HG02588 (cell line): ENCODE data around the gene SPOCK2.
"Not testable (repeated sequence)": the region's sequence is repeated elsewhere in the genome, so short reads cannot be mapped to it uniquely, and the experiment has no call there.

ENCODE experiments used
- ATAC-seq: cut with Tn5 transposase; IDR thresholded peaks from one replicate; pipeline ENCODE4 v1.9.1; 2021; ENCODE audit warnings: mild to moderate bottlenecking, moderate library complexity; ENCODE audit not compliant: unreplicated experiment

The SPOCK2 gene

DNA sequence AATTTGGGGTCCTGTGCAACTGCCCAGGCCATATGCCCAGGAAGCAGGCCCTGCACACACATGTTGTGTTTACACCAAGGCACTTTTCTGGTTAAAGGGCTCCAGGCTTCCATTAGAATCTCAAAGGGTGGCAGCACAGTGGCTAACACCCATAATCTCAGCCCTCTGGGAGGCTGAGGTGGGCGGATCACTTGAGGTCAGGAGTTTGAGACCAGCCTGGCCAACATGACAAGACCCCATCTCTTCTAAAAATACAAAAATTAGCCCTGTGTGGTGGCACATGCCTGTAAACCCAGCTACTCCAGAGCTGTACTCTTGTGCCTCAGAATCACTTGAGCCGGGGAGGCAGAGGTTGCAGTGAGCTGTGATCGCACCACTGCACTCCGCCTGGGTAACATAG, 53.6 kb downstream of the SPOCK2 start:
- no peak for ATAC-seq

DNA sequence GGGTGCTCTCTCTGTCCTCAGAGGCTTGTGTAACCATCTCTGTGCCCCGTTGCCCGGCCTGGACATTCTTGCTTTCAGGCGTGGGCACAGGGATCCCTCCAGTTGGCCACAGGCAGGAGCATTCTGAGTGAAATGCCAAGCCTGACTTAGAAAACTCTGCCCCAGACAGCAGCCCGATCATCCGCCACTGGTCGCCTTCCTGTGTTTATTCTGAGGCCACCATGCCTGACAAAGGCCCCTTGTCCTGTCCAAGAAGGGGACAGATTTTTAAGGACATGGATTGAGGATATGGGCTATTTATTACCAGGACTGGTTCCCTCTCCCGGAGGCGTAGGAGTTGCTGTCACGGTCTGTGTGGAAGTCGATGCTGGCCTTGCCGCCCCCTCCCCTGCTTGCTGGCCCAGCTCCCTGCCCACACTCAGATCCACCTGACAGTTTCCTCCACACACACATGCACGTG, 54.3 kb downstream of the SPOCK2 start:
- no peak for ATAC-seq

DNA sequence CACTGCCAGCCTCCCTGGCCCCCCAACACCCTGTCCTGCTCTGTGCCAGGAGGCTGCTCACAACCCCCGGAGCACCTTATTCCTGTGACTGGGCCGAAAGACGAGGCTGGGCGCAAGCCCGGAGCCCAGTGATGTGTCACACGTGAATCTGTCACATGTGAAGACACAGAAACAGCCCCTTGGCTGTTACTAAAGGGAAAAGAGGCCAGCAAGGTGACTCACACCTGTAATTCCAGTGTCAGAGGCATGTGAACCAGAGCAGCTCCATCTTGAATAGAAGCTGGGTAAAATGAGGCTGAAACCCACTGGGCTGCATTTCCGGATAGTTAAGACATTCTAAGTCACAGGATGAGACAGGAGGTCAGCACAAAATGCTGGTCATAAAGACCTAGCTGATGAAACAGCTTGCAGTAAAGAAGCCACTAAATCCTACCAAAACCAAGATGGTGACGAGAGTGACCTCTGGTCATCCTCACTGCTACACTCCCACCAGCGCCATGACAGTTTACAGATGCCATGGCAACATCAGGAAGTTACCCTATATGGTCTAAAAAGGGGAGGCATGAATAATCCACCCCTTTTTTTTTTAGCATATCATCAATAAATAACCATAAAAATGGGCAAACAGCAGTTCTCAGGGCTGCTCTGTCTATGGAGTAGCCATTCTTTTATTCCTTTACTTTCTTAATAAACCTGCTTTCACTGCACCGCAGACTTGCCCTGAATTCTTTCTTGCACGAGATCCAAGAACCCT, 55.8 kb downstream of the SPOCK2 start:
- ATAC-seq = not testable (repeated sequence)

DNA sequence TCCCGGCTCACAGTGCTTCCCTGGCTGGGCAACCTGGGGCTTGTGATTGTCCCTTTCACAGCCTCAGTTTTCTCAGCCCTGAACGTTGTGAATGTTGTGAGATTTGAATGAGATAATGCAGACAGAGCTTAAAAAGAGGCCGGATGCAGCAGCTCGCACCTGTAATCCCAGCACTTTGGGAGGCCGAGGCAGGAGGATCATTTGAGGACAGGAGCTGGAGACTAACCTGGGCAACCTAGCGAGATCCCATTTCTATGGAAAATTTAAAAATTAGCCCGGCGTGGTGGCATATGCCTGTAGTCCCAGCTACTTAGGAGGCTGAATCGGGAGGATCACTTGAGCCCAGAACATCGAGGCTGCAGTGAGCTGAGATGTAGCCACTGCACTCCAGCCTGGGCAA, 56.6 kb downstream of the SPOCK2 start:
- ATAC-seq = no peak

DNA sequence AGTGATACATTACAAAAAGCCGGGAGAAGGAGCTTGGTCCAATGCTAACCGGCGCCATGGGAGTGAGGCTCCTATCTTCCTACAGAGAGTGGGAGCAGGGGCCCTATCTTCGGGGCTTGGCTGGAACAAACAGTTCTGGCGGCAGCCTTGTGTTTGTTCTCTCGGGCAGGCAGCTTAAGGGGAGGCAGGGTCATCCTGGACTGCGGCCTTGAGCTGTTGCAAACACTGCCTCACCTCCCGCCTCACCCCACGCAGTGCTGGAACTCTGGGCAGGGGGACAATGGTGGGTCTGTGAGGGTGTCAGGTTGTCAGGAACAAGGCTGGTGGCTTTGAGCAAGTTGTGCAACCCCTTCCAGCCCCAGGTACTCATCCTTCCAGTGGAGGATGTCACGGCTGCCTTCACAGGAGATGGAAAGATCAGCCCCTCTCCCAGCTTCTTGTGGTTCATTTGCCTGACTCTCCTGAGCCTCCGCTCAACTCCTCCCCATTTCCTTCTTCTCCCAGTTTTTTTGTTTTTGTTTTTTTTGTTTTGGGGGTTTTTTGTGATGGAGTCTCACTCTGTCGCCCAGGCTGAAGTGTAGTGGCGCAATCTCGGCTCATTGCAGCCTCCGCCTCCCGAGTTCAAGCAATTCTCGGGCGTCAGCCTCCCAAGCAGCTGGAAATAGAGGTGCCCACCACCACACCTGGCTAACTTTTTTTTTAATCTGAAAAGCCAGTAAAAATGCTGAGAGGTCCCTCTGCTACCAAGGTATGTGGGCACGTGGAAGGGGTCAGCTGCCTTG, 57.4 kb downstream of the SPOCK2 start:
- ATAC-seq = no peak

DNA sequence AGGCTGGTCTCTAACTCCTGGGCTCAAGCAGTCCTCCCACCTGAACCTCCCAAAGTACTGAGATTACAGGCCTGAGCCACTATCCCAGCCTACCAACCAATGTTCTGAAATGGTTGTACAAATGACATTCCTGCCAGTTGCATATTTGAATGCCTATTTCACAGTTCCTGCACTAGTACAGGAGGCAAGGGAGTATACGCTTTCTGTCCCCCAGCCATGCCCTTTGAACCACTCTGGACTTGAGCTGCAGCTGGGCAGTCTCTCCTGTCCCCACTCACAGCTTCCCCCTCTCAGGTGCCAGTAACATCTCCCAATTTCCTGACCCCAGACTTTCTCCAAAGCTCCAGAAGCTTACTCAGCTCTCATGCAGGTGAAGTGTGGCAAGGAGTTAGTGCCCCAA, 58.9 kb downstream of the SPOCK2 start:
- ATAC-seq = no peak

DNA sequence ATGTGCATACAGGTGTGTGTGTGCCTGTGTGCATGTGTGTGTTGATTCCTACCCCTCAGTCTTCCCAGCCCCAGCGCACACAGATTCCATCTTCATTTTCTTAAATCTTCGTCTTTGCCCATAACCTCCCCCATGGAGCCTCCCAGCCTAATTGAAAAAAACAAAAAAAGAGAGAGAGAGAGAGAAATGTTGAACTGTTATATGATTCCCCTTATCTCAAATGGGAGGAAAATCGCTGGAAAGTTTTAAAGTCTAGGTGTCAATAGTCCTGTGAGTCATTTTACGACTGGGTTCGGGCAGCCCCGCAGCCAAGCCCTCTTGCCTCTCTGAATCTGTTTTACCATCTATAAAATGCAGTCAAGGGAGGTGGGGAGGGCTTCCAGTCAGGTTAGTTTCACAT, 60.9 kb downstream of the SPOCK2 start:
- ATAC-seq = no peak

DNA sequence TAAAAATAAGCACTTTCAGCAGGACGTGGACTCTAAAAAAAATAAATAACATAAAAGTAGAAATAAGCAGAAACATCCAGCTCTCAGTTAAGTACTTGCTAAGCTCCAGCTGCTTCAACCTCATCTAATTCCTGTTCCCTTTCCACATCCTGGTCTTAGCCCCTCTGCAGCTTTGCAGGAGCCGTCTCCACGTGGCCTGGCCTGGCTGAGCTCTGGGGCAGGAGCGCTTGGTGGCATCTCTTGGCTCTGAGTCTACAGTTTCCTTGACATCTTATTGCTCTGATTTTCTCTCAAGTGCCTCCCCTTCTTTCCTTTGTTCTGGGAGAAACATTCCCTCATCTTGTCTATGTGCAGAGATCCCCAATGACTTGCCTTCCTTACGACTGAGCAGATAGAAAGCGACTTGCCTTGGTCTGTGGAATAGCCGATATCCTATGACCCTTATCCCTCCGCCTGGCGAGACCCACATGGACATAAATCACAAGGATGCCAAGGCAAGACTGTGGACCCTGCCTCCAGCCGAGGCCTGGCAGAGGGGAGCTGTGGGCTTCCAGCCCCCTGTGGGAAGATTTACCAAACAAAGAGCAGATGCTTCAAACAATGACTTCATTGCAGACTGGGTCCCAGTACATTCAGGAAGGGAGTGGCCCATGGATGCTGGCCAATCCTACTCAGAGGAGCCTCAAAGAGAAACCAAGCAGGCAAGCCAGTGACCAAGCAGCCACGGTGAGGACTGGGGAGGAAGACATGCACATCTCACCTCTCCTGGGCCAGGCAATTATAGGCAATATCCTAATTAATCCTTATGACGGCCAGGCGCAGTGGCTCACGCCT, 61.9 kb downstream of the SPOCK2 start:
- no peak for ATAC-seq

DNA sequence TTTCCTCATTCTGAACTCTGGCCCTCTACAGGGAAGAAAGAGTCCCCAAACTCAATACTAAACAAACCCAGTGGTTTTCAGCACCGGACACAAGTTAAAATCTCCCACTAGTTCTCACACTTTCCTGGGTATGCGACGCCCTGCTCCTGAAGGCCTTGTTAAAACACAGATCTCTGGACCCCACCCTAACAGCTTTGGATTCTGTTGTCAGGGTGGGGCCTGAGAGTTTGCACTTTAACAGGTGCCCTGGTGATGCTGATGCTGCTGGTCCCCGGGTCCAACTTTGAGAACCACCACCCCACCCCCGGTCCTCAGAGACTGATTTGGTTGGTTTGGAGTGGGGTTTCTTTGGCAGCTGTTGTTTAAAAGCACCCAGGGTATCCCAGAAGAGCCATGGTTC, 62.5 kb downstream of the SPOCK2 start:
- ATAC-seq = no peak

DNA sequence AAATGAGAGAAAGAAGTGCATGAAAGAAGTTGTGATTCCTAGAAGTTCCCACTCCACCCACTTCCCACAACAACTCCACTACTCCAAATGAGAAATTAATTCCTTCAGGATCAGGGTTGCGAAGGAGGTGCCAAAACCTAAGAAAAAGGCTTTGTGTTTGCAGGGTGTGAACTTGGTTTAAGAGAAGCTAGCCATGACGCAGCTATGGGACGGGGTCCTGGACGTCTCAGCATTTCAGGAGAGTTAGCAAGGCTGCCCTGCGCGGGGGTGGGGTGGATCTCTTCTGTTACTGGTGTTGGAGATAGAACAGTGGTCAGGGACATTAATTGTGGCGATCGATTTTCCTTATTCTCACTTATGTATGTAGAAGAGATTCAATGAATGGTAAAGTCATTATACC, 63.0 kb downstream of the SPOCK2 start:
- no peak for ATAC-seq

DNA sequence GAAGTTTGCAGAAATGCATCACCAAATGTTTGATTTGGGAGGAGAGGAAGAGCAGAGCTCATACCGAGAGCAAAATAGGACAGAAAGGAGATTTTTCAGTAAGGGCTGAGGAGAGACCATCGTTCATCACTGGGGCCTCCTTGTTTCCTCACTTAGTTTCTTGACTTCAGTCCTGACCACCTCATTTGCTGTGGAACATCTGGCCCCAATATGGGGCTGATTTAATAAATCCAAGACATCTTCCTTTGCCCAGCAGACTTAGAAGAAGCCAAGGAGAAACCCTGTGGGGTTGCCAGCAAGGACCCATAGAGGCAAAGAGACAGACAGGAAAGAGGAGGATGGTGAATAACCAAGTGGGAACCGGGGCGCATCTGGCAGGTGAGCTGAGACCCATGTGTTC, 63.8 kb downstream of the SPOCK2 start:
- no peak for ATAC-seq

DNA sequence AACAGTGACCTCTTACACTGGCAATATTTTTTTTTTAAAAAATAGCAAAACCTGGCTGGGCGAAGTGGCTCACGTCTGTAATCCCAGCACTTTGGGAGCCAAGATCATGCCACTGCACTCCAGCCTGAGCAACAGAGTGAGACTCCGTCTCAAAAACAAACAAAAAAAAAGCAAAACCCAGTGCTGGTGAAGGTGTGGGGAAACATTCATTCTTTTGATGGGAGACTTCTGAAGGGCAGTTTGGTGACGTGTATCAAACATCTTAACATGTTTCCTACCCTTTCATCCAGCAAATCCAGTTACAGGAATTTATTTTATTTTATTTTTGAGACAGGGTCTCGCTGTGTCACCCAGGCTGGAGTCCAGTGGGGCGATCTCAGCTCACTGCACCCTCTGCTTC, 66.1 kb downstream of the SPOCK2 start:
- ATAC-seq = no peak

DNA sequence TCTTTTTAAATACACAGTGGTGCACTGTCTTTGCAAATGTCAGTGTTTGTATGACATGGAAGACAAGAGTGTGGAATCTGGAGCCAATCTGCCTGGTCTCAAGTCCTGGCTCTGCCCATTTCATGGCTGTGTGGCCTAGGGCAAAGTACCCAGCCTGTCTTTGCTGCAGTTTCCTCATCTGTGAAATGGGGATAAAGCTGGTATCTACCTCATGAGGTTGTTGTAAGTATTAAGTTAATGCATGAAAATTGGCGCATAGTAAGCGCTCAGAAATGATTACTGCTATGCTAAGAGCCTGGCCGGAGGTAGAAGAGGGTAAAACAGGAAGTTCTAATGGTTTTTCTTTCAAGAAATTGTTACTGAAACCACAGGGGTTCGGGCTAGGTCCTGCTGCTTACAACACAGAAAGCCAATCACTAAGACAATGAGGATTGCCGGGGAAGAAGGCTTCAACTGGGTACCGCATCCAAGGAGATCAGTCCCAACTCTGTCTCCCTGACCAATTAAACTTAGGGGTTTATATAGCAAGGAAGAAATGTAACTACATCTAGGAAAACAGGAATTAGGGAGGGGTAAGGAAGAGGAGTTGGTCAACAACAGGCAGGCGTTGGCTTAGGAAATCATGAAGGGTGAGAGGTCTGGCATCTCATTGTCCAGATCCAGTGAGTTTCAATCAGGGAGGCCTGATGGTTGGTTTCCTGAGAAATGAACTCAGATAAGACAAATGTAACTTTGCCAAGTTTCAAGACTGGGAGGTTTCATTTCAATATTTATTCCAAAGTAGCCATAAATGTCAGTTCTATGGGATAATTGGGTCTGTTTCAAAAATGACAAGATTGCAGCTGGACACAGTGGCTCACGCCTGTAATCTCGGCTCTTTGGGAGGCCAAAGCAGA, 67.2 kb downstream of the SPOCK2 start:
- ATAC-seq = no peak

DNA sequence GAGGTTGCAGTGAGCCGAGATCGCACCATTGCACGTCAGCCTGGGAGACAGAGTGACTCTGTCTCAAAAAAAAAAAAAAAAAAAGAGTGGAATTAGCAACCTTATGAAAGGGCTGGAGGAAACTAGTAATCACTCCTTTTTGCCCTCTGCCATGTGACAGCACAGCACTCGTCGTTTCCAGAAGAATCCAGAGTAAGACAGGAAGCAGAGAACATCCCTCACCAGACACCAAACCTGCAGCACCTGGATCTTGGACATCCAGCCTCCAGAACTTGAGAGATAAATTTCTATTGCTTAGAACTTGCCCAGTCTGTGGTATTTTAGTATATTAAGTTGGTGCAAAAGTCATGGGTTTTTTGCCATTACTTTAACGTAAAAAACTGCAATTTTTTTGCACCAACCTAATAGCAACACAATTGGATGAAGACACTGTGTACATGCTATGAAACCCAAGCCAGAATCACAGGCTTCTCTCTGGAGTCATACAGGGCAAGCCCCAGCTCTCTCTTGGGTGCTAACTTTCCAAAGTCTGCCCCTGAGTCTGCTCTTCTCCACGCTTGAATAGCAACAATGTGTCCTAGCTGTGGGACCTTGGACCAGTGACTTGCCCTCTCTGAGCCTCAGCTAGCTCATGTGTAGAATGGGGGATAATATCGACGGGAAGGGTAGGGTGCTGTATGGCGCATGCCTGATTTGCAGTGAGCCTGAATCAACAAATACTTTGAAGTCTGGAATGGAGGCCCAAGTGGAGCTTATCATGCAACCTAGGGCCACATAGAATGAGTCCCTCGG, 69.1 kb downstream of the SPOCK2 start:
- no peak for ATAC-seq

DNA sequence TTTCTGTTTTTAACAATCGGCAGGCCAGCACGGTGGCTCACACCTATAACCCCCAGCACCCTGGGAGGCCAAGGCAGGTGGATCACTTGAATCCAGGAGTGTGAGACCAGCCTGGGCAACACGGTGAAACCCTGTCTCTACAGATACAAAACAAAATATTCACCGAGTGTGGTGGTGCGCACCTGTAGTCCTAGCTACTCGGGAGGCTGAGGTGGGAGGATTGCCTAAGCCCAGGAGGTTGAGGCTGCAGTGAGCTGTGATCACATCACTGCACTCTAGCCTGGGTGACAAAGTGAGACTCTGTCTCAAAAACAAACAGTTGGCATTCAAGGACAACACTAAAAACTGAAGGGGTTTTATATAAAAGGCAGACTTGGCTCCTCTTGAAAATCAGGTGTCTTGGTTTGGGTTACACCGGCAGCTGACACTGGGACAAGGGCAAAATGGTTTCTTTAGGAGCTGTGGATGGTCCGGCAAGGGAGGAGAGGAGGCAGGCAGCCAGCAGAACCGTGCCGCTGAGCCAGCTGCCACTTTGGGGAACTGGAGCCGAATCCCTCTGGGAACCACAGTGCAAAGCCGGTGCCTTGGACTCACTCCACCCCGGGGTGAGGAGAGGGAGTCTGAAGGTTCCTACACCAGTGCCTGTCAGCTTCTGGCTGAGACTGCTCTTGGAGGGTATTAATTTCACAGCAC, 71.6 kb downstream of the SPOCK2 start:
- no peak for ATAC-seq

DNA sequence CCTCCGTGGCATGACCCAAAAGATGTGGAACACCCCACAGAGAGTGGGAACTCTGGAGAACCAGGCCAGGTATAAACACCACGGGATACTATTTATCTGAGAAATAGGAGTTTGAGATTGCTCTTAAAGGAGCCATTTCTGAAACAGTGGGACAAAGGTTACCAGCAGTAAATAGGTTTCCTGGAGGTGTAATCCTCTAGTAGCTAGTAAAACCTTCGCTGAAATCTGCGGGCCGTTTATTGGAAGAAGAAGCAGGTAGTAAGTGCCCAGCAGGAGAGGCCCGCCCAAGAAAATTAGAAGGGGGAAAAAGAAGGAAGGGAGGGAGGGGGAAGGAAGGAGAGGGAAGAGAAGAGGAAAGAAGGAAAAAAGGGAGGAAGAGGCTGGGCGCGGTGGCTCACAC, 72.5 kb downstream of the SPOCK2 start:
- ATAC-seq = no peak

DNA sequence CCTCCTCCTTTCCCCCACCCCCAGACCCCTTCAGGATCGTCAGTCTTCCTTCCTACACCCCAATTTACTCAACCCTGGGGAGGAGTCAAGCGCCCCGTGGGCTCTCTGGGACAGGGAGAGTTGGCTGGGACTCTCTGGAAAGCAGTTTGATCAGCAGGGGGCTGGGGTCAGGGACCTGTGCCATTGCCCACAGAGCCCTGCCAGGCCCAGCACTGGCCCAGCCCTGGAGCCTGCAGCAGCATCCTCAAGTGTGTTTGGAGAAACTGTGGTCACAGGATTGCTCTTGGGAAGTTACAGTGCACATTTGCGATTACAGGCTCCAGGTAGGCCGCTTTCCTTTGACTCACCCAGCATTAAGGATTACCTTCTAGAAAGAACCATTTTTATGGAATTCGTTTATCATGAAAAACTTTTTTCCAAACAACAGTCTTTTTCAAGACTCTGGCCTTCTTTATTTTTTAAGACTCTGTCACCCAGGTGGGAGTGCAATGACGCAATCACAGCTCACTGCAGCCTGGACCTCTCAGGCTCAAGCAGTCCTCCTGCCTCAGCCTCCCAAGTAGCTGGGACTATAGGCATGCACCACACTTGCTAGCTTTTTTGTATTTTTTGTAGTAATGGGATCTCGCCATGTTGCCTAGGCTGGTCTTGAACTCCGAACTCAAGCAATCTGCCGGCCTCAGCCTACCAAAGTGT, 73.4 kb downstream of the SPOCK2 start:
- no peak for ATAC-seq

DNA sequence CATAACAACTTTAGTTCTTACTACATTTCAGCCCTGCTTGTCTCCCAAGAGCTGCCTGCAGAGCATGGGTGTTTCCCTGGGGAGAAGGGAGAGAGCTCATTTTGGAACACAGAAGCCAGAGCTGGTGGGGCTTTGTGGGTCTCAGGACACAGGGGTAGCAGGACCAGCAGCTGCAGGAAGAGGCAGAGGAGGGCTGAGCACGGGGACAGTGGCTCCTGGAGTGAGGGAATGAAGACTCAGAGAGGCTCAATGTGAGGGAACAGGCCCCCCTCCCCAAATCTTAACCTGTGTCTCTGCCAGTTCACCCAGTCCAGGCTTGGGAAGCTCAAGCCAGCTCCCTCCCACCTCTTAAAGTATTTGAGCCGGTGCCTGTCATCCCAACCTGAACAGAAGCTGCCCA, 74.2 kb downstream of the SPOCK2 start:
- no peak for ATAC-seq
